Astrocyte (in vitro differentiated cells and primary cell): Measurements from ENCODE around the gene CIITA. TPM values are rescaled to one million over a fixed set of nuclear protein-coding genes. Genes with fewer than 3 reads are reported as not detected.

Experiments
- DNase-seq: peaks from one replicate; pipeline ENCODE4 v3.0.0-alpha.2; 2010; ENCODE audit warnings: low read depth
- FAIRE-seq: peaks from 2 replicates; lab custom pipeline; 2011; peaks lifted over from hg19 to GRCh38; lab: Jason Lieb, UNC
- H2AFZ ChIP-seq: 2 replicates; pipeline ENCODE4 v1.6.0; 2012; ENCODE audit warnings: low read depth, low read length, inconsistent platforms
- H3K27ac ChIP-seq: 2 replicates; pipeline ENCODE4 v1.5.1; 2011; ENCODE audit warnings: low read depth, low read length, inconsistent platforms
- H3K27me3 ChIP-seq: 2 replicates; pipeline ENCODE4 v1.6.0; 2011; ENCODE audit warnings: low read length, inconsistent platforms; ENCODE audit not compliant: insufficient read depth
- H3K36me3 ChIP-seq: 2 replicates; pipeline ENCODE4 v1.5.1; 2011; ENCODE audit warnings: low read length, inconsistent platforms; ENCODE audit not compliant: insufficient read depth
- H3K4me1 ChIP-seq: 2 replicates; pipeline ENCODE4 v1.5.1; 2011; ENCODE audit warnings: low read length, inconsistent platforms; ENCODE audit not compliant: insufficient read depth
- H3K4me2 ChIP-seq: 2 replicates; pipeline ENCODE4 v1.6.0; 2012; ENCODE audit warnings: low read length, inconsistent platforms
- H3K4me3 ChIP-seq: 2 replicates; pipeline ENCODE4 v1.5.1; 2011; ENCODE audit warnings: low read depth, mild to moderate bottlenecking, low read length, inconsistent platforms; ENCODE audit not compliant: insufficient read depth
- H3K79me2 ChIP-seq: 2 replicates; pipeline ENCODE4 v1.6.0; 2012; ENCODE audit warnings: mild to moderate bottlenecking, low read length, inconsistent platforms; ENCODE audit not compliant: insufficient read depth
- H3K9ac ChIP-seq: 2 replicates; pipeline ENCODE4 v1.6.0; 2012; ENCODE audit warnings: mild to moderate bottlenecking, low read length, inconsistent platforms
- H3K9me3 ChIP-seq: 2 replicates; pipeline ENCODE4 v1.5.1; 2012; ENCODE audit warnings: low read depth, mild to moderate bottlenecking, low read length, inconsistent platforms; ENCODE audit not compliant: insufficient read depth
- H4K20me1 ChIP-seq: 2 replicates; pipeline ENCODE4 v1.6.0; 2012; ENCODE audit warnings: low read length, inconsistent platforms; ENCODE audit not compliant: insufficient read depth
- H3K27ac Mint-ChIP-seq: one replicate; pipeline ENCODE4 v1.8.0; 2021; ENCODE audit warnings: mild to moderate bottlenecking, mixed read lengths; ENCODE audit not compliant: unreplicated experiment
- H3K27me3 Mint-ChIP-seq: one replicate; pipeline ENCODE4 v1.8.0; 2021; ENCODE audit warnings: low read depth, mixed read lengths; ENCODE audit not compliant: unreplicated experiment
- H3K36me3 Mint-ChIP-seq: one replicate; pipeline ENCODE4 v1.8.0; 2021; ENCODE audit warnings: low read depth, mixed read lengths; ENCODE audit not compliant: unreplicated experiment
- H3K4me1 Mint-ChIP-seq: one replicate; pipeline ENCODE4 v1.8.0; 2021; ENCODE audit warnings: low read depth, mixed read lengths; ENCODE audit not compliant: unreplicated experiment
- H3K4me3 Mint-ChIP-seq: one replicate; pipeline ENCODE4 v1.8.0; 2021; ENCODE audit warnings: mild to moderate bottlenecking, moderate library complexity, mixed read lengths; ENCODE audit not compliant: unreplicated experiment
- H3K9me3 Mint-ChIP-seq: one replicate; pipeline ENCODE4 v1.8.0; 2021; ENCODE audit warnings: mild to moderate bottlenecking, mixed read lengths; ENCODE audit not compliant: unreplicated experiment
- EZH2 ChIP-seq: IDR thresholded peaks from 2 replicates; pipeline ENCODE4 v1.6.1; 2012; ENCODE audit warnings: mild to moderate bottlenecking, low read length, inconsistent platforms; ENCODE audit not compliant: insufficient read depth
- total RNA-seq: library from RNA; stranded (reverse); gene quantifications from 2 replicates; pipeline ENCODE4 v1.2.1, GENCODE V29; 2021
- TF ChIP-seq, protein P1 (sequence below): IDR thresholded peaks from 2 replicates; pipeline ENCODE4 v1.5.1; 2011; ENCODE audit warnings: low read depth, mild to moderate bottlenecking, inconsistent platforms, low read length, moderate library complexity; ENCODE audit not compliant: insufficient read depth

CIITA gene
- total RNA-seq, 1 donor from 2014 or later: not detected

DNA sequence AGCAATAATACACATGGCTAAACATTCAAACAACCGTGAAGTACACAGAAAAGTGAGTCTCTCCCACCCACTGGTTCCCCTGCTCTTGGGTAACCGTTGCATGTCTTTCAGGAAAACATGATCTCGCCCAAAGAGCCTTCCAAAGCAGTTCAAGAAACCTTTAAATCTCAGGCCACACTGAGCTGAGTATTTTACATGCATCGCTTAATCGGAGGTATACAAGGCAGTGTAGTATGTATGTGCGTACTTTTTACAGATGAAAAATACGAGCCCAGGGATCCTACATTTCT, 66.0 kb downstream of the CIITA start:
- H3K4me3 ChIP-seq: no peak overlapping the region
- DNase-seq (no peak), FAIRE-seq (no peak)
- H3K4me1 Mint-ChIP-seq: peaks cover 44% of the 10 kb centered on the region
- peaks cover 56% of the 10 kb centered on the region for H3K4me1 ChIP-seq
- no peak overlapping the region for H3K9ac ChIP-seq
- no peaks in the 10 kb centered on the region for H3K27me3 ChIP-seq
- H2AFZ ChIP-seq: no peak overlapping the region
- H3K9me3 ChIP-seq: no peaks in the 10 kb centered on the region
- no peaks in the 10 kb centered on the region for H3K27me3 Mint-ChIP-seq
- H3K36me3 Mint-ChIP-seq: peaks cover 8% of the 10 kb centered on the region
- H3K36me3 ChIP-seq: no peaks in the 10 kb centered on the region
- H3K79me2 ChIP-seq: peaks cover 77% of the 10 kb centered on the region
- peak overlapping the region; percentile 43 for H3K4me3 Mint-ChIP-seq
- H3K9me3 Mint-ChIP-seq: no peaks in the 10 kb centered on the region
- no peak overlapping the region for H3K27ac Mint-ChIP-seq
- H4K20me1 ChIP-seq: peaks cover 61% of the 10 kb centered on the region
- H3K27ac ChIP-seq: no peak overlapping the region
- TF ChIP-seq EZH2: no peak
- TF ChIP-seq, protein P1, sequence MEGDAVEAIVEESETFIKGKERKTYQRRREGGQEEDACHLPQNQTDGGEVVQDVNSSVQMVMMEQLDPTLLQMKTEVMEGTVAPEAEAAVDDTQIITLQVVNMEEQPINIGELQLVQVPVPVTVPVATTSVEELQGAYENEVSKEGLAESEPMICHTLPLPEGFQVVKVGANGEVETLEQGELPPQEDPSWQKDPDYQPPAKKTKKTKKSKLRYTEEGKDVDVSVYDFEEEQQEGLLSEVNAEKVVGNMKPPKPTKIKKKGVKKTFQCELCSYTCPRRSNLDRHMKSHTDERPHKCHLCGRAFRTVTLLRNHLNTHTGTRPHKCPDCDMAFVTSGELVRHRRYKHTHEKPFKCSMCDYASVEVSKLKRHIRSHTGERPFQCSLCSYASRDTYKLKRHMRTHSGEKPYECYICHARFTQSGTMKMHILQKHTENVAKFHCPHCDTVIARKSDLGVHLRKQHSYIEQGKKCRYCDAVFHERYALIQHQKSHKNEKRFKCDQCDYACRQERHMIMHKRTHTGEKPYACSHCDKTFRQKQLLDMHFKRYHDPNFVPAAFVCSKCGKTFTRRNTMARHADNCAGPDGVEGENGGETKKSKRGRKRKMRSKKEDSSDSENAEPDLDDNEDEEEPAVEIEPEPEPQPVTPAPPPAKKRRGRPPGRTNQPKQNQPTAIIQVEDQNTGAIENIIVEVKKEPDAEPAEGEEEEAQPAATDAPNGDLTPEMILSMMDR: no peak
- H3K4me2 ChIP-seq: peak overlapping the region; percentile 97

DNA sequence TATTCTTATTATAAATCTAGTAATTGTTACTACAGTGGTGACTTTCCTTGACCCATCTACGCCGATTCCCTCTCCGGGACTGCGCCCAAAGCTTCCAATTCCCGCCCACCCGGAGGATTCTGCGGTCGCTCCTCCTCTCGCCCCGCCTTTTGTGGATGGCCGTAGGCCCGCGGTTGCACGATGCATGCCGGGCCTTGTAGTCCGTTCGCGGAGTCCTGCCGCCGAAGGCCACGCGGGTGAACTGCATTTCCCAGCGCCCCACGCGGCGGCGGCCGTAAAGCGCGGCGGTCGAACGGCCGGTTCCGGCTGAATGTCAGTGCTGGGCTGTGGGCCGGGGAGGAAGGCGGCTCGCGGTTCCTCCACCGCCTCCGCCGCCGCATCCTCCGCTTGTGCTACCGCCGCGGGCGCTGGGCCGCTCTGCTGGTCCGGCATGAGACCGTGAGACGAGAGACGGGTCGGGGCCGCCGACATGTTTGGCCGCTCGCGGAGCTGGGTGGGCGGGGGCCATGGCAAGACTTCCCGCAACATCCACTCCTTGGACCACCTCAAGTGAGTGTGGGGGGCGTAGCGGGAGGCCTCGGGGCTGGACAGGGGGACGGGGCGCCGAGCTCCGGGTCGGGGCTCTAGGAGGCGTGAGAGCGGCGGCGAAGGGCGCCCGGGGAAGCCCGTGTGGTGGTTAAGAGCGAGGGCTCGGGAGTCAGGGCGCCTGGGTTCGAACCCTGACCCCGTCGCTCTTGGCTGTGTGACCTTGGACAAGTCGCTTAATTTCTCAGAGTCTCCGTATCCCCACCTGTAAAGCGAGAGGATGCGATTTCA, 67.5 kb downstream of the CIITA start, which contains the start of gene CLEC16A:
TSS of gene CLEC16A (plus strand) at position 316 of the 816 bp plus-strand sequence. CDS start at position 470, 154 bp downstream.
- H3K79me2 ChIP-seq: peaks cover 77% of the 10 kb centered on the region
- peak within 1 kb of the TSS; percentile 54 for H3K27ac ChIP-seq
- H3K27ac Mint-ChIP-seq: peak within 1 kb of the TSS; percentile 83

More for the DNA sequence above, 67.5 kb downstream of the CIITA start, which contains the start of gene CLEC16A:
- peak; percentile 89 for DNase-seq
- Histone ChIP-seq H2AFZ (peak within 1 kb of the TSS; percentile 82), H4K20me1 (peaks cover 61% of the 10 kb centered on the region), H3K27me3 (no peaks in the 10 kb centered on the region), H3K9me3 (no peaks in the 10 kb centered on the region), H3K4me2 (peak within 1 kb of the TSS; percentile 98), H3K4me3 (peak within 1 kb of the TSS; percentile 86), H3K9ac (peak within 1 kb of the TSS; percentile 87), H3K36me3 (no peaks in the 10 kb centered on the region), H3K4me1 (peaks cover 43% of the 10 kb centered on the region)
- peaks cover 2% of the 10 kb centered on the region for H3K36me3 Mint-ChIP-seq
- H3K9me3 Mint-ChIP-seq: no peaks in the 10 kb centered on the region
- FAIRE-seq: no peak
- TF ChIP-seq, protein P1: no peak
- TF ChIP-seq EZH2: no peak
- H3K4me3 Mint-ChIP-seq: peak within 1 kb of the TSS; percentile 95
- no peaks in the 10 kb centered on the region for H3K27me3 Mint-ChIP-seq
- H3K4me1 Mint-ChIP-seq: peaks cover 51% of the 10 kb centered on the region
